ENCODE results near the gene CAMK1D.

DNA sequence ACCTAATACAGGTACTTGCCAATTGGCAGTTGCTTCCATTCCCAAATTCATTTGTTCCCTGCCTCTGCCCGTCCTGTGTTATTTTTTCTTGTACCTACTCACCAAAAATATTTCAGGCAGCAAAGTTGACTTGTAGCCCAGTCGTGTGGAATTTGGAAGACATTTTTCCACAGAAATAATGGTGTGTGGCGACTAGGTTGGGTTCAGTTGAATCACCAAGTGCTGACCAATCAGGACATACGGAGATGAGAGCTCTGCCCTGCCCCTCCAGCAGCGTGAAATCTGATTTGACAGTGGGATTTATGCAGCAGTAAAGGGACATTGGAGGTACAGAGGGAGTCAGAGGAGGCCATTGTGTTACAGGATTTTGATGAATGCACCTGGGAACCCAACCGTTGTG lies 435.3 kb downstream of the CAMK1D start:
- TF ChIP-seq, protein P1, sequence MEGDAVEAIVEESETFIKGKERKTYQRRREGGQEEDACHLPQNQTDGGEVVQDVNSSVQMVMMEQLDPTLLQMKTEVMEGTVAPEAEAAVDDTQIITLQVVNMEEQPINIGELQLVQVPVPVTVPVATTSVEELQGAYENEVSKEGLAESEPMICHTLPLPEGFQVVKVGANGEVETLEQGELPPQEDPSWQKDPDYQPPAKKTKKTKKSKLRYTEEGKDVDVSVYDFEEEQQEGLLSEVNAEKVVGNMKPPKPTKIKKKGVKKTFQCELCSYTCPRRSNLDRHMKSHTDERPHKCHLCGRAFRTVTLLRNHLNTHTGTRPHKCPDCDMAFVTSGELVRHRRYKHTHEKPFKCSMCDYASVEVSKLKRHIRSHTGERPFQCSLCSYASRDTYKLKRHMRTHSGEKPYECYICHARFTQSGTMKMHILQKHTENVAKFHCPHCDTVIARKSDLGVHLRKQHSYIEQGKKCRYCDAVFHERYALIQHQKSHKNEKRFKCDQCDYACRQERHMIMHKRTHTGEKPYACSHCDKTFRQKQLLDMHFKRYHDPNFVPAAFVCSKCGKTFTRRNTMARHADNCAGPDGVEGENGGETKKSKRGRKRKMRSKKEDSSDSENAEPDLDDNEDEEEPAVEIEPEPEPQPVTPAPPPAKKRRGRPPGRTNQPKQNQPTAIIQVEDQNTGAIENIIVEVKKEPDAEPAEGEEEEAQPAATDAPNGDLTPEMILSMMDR (conservative IDR thresholded peaks at IDR 0.05; ENCODE audit: low read depth, low read length), result no peak
- TF ChIP-seq POLR2A (IDR thresholded peaks at IDR 0.05; ENCODE audit: low read depth, low read length), result no peak
- TF ChIP-seq MXI1 (IDR thresholded peaks at IDR 0.05; ENCODE audit: borderline replicate concordance, low read depth, low read length), result no peak
- TF ChIP-seq RFX5 (IDR thresholded peaks at IDR 0.05; ENCODE audit: low read depth, low read length), result no peak
- TF ChIP-seq, protein P2, sequence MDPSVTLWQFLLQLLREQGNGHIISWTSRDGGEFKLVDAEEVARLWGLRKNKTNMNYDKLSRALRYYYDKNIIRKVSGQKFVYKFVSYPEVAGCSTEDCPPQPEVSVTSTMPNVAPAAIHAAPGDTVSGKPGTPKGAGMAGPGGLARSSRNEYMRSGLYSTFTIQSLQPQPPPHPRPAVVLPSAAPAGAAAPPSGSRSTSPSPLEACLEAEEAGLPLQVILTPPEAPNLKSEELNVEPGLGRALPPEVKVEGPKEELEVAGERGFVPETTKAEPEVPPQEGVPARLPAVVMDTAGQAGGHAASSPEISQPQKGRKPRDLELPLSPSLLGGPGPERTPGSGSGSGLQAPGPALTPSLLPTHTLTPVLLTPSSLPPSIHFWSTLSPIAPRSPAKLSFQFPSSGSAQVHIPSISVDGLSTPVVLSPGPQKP (IDR thresholded peaks at IDR 0.05; ENCODE audit: borderline replicate concordance, low read depth, low read length), result no peak
- no peak for TF ChIP-seq RAD21 (IDR thresholded peaks at IDR 0.05; ENCODE audit: low read length)
- no peak for TF ChIP-seq CHD1 (IDR thresholded peaks at IDR 0.05; ENCODE audit: low read depth, low read length)
- no peak for TF ChIP-seq RCOR1 (IDR thresholded peaks at IDR 0.05; ENCODE audit: insufficient replicate concordance, low read length)
- no peak for TF ChIP-seq SMC3 (IDR thresholded peaks at IDR 0.05; ENCODE audit: low read depth, low read length)
- TF ChIP-seq FOS (IDR thresholded peaks at IDR 0.05; ENCODE audit: low read depth, low read length), result no peak
- TF ChIP-seq MAZ (IDR thresholded peaks at IDR 0.05; ENCODE audit: borderline replicate concordance, low read depth, low read length), result no peak
- no peak for TF ChIP-seq CEBPB (IDR thresholded peaks at IDR 0.05; ENCODE audit: low read depth, low read length)
- TF ChIP-seq, protein P3, sequence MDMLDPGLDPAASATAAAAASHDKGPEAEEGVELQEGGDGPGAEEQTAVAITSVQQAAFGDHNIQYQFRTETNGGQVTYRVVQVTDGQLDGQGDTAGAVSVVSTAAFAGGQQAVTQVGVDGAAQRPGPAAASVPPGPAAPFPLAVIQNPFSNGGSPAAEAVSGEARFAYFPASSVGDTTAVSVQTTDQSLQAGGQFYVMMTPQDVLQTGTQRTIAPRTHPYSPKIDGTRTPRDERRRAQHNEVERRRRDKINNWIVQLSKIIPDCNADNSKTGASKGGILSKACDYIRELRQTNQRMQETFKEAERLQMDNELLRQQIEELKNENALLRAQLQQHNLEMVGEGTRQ (IDR thresholded peaks at IDR 0.05; ENCODE audit: low read depth, low read length), result no peak

Measured in IMR-90 (cell line).